ENCODE measurements around the gene ZNF407. TPM values are rescaled to one million over a fixed set of nuclear protein-coding genes. Genes with fewer than 3 reads are reported as not detected.
A peak's percentile ranks its signal among the peaks of the same experiment; 100 is the strongest.

ZNF407 gene
- total and polyA plus RNA-seq, 8 donors, result 2.1 to 49.0 (median 14.6) TPM

DNA sequence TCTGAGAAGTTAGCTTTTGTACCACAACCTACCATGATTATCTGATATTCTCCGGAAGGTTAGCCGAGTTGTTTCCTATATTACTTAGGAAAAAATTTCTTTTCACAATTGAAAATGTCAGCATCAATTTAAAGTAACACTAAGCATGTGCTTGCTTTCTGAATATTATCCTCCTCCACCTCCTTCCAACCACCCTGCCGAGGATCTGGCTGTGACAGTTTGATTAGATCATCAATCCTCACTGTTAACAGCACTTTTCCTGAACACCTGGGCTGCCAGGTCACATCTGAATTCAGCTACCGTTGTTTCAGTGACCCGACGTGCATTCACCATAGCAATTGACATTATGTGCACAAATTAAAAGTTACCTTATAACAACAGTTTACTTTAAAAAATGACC, 207.0 kb downstream of the ZNF407 start:
- Histone ChIP-seq H3K4me1 (peaks cover 0 to 23% (median 7%) of the 10 kb centered on the region in 4 donors), H3K4me3 (no peak overlapping the region), H3K27me3 (no peaks in the 10 kb centered on the region), H3K9me3 (no peaks in the 10 kb centered on the region), H3K27ac (no peak overlapping the region), H3K36me3 (no peaks in the 10 kb centered on the region)
- peak in 1 of 2 donors; percentile 42 for DNase-seq
- intact Hi-C loops (cut with DNase I; ENCODE audit: low total_unique reads), result no loop called here
- TF ChIP-seq EP300 (IDR thresholded peaks at IDR 0.05) (no peak), POLR2A (IDR thresholded peaks at IDR 0.05) (no peak), POLR2AphosphoS5 (IDR thresholded peaks at IDR 0.05) (no peak)
- TF ChIP-seq, protein P1, sequence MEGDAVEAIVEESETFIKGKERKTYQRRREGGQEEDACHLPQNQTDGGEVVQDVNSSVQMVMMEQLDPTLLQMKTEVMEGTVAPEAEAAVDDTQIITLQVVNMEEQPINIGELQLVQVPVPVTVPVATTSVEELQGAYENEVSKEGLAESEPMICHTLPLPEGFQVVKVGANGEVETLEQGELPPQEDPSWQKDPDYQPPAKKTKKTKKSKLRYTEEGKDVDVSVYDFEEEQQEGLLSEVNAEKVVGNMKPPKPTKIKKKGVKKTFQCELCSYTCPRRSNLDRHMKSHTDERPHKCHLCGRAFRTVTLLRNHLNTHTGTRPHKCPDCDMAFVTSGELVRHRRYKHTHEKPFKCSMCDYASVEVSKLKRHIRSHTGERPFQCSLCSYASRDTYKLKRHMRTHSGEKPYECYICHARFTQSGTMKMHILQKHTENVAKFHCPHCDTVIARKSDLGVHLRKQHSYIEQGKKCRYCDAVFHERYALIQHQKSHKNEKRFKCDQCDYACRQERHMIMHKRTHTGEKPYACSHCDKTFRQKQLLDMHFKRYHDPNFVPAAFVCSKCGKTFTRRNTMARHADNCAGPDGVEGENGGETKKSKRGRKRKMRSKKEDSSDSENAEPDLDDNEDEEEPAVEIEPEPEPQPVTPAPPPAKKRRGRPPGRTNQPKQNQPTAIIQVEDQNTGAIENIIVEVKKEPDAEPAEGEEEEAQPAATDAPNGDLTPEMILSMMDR (IDR thresholded peaks at IDR 0.05), result no peak
- WGBS, 5 donors, result 62 to 69% (median 66%) methylated on average over 6 of the region's 6 CpGs

DNA sequence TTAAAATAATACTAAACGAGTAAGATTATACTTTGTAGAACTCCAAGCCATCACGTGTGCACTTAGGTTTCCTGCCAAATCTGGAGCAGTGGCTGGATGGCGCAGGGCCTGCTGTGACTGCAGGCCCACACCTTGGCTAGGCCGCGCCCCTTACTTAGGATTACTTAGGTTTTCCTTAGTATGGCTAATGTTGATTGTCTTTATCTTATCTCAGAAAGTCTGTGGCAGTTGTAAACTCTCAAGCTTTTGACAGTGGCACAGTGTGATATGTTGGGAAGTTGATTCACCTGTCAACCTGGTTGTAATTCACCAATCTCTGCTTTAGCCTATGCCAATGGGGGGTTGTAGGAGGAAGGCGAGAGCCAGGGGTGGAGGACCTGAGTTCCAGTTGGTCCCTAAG, 208.4 kb downstream of the ZNF407 start:
- TF ChIP-seq, protein P1 (IDR thresholded peaks at IDR 0.05), result no peak
- TF ChIP-seq POLR2A (IDR thresholded peaks at IDR 0.05), result no peak
- TF ChIP-seq EP300 (IDR thresholded peaks at IDR 0.05), result no peak
- peak in 2 of 3 donors; percentile 13 to 38 for TF ChIP-seq POLR2AphosphoS5 (IDR thresholded peaks at IDR 0.05)
- 34 to 76% (median 51%) methylated on average over 6 of the region's 6 CpGs for WGBS, 5 donors
- Histone ChIP-seq H3K4me1 (peaks cover 0 to 23% (median 7%) of the 10 kb centered on the region in 4 donors), H3K4me3 (no peak overlapping the region), H3K36me3 (no peaks in the 10 kb centered on the region), H3K9me3 (no peaks in the 10 kb centered on the region), H3K27ac (peak overlapping the region in 4 of 5 donors; percentile 36 to 74 (median 59)), H3K27me3 (no peaks in the 10 kb centered on the region)
- intact Hi-C loops (cut with DNase I; ENCODE audit: low total_unique reads), result no loop called here
- peak; percentile 58 to 75 for DNase-seq

DNA sequence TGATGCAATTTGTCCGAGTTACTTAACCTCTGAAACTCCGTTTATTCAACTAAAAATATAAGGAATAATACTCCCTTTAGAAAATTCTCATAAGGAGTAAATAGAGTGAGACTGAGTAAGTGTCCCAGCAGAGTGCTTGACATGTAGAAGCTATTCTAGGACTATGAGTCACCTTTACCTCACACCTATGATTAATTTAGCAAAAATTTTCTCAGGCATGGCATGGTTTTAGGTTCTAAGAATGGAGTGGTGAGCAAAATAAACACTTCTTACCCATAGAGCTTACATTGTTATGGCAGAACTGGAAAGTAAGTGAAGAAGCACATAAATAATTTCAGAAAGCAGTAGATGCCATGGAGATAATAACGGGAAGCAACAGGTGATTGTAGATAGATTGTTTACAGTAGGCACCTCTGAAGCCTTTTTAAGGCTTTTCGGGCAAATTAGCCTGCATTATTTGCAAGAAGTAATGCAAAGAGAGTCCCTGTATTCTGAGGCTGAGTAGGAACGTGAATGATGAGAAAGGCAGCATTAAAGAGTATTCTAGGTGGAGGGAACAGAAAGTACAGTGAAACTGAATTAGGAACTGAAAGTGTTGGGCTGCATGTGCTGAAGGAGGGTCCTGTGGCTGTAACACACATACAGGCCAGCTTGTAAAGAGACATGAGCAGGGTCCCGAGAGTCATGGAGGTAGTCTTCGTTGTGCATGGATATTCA, 209.2 kb downstream of the ZNF407 start:
- Histone ChIP-seq H3K27ac (peak overlapping the region in 3 of 5 donors; percentile 36 to 74 (median 60)), H3K4me1 (peaks cover 0 to 23% (median 7%) of the 10 kb centered on the region in 4 donors), H3K4me3 (no peak overlapping the region), H3K9me3 (no peaks in the 10 kb centered on the region), H3K36me3 (no peaks in the 10 kb centered on the region), H3K27me3 (no peaks in the 10 kb centered on the region)
- peak in 1 of 2 donors; percentile 62 for DNase-seq
- TF ChIP-seq POLR2AphosphoS5 (IDR thresholded peaks at IDR 0.05) (peak in 1 of 3 donors; percentile 21), EP300 (IDR thresholded peaks at IDR 0.05) (no peak)
- TF ChIP-seq, protein P1 (IDR thresholded peaks at IDR 0.05), result no peak
- WGBS, 5 donors, result 70 to 81% (median 79%) methylated on average over 7 of the region's 7 CpGs
- intact Hi-C loops (cut with DNase I; ENCODE audit: low total_unique reads), result no loop called here

DNA sequence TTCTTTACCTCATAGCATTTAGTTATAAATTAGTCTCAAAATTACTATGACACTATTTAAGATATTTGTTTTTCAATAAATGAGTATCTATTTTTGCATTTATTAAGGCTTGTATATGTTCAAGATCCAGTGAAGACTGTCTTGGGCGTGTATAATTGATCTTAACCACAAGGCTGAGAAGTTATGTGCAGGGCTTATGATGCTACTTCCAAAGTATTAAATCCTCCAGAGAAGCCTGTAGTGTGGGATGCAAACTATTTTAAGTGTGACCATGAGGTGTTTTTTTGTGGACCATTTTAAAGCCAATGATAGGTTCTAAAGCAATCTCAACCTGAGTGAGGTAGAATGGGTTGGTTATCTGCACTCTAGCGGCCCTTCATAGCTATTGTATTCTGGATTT, 219.9 kb downstream of the ZNF407 start:
- no peaks in the 10 kb centered on the region for H3K27me3 ChIP-seq
- TF ChIP-seq, protein P1 (IDR thresholded peaks at IDR 0.05), result no peak
- TF ChIP-seq POLR2AphosphoS5 (IDR thresholded peaks at IDR 0.05) (no peak), POLR2A (IDR thresholded peaks at IDR 0.05) (no peak), EP300 (IDR thresholded peaks at IDR 0.05) (no peak)
- WGBS, 5 donors, result 90 to 97% (median 94%) methylated on average over 2 of the region's 2 CpGs

More for the DNA sequence above, 219.9 kb downstream of the ZNF407 start:
- H3K9me3 ChIP-seq, result no peaks in the 10 kb centered on the region
- intact Hi-C loops (cut with DNase I; ENCODE audit: low total_unique reads), result no loop called here
- H3K36me3 ChIP-seq, result no peaks in the 10 kb centered on the region
- no peak overlapping the region for H3K27ac ChIP-seq
- H3K4me1 ChIP-seq, result no peaks in the 10 kb centered on the region
- DNase-seq, result no peak
- H3K4me3 ChIP-seq, result no peak overlapping the region

Measured in stomach (tissue), 9 donors.